IPS-18a (cell line): Measurements from ENCODE around the gene FAM107B.

Source experiments
- H3K27ac ChIP-seq: one replicate; pipeline ENCODE4 v1.5.1; 2013; ENCODE audit warnings: low read length
- H3K27me3 ChIP-seq: one replicate; pipeline ENCODE4 v1.6.1; 2013; ENCODE audit warnings: mild to moderate bottlenecking, low read length; ENCODE audit not compliant: control insufficient read depth, insufficient read depth
- H3K36me3 ChIP-seq: one replicate; pipeline ENCODE4 v1.6.1; 2013; ENCODE audit warnings: low read depth, low read length; ENCODE audit not compliant: control insufficient read depth
- H3K4me1 ChIP-seq: one replicate; pipeline ENCODE4 v1.6.1; 2013; ENCODE audit warnings: low read depth, low read length; ENCODE audit not compliant: control insufficient read depth
- H3K4me3 ChIP-seq: one replicate; pipeline ENCODE4 v1.5.1; 2013; ENCODE audit warnings: low read length
- H3K9ac ChIP-seq: one replicate; pipeline ENCODE4 v1.6.1; 2013; ENCODE audit warnings: mild to moderate bottlenecking, low read length, moderate library complexity
- H3K9me3 ChIP-seq: one replicate; pipeline ENCODE4 v1.6.1; 2013; ENCODE audit warnings: low read depth, low read length; ENCODE audit not compliant: control insufficient read depth

FAM107B gene

DNA sequence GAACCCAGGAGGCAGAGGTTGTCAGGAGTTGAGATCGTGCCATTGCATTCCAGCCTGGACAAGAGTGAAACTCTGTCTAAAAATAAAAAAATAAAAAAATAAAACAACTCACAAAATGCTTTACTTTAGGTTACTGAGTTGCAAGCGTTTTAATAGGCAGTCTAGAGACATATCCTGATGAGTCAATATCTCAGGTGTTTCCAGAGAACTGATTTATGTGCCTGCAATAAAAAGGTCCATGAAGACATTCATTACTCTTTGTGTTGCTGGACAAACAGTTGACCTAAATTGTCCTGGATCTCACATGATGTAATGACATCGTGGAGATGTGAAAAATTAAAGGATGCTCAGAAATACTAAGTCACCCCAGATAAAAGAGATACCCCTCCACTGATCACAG is 31.6 kb upstream of the FAM107B start:
- no peaks in the 10 kb centered on the region for H3K36me3 ChIP-seq
- no peak overlapping the region for H3K9ac ChIP-seq
- no peak overlapping the region for H3K4me3 ChIP-seq
- H3K9me3 ChIP-seq = no peaks in the 10 kb centered on the region
- H3K27ac ChIP-seq = no peak overlapping the region
- no peaks in the 10 kb centered on the region for H3K4me1 ChIP-seq
- no peaks in the 10 kb centered on the region for H3K27me3 ChIP-seq

DNA sequence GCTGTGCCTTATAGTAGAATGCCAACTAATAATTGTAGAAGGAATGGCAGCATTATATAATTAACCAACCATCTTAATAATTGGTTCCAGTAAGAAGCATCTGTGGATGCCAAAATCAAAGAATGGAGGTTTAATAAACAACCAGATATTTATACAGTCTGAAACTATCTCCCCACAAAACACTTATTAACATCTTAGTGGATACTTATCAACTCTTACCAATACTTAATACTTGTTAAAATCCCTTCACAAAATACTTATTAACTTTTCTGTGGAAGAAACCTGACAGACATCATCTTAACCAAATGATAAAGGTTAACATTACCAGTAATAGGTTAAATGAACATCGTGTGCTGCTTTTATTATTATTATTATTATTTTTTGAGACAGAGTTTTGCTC is 29.1 kb upstream of the FAM107B start:
- H3K9me3 ChIP-seq = no peaks in the 10 kb centered on the region
- H3K4me1 ChIP-seq = no peaks in the 10 kb centered on the region
- H3K27ac ChIP-seq = no peak overlapping the region
- no peaks in the 10 kb centered on the region for H3K36me3 ChIP-seq
- no peaks in the 10 kb centered on the region for H3K27me3 ChIP-seq
- no peak overlapping the region for H3K9ac ChIP-seq
- H3K4me3 ChIP-seq = no peak overlapping the region

DNA sequence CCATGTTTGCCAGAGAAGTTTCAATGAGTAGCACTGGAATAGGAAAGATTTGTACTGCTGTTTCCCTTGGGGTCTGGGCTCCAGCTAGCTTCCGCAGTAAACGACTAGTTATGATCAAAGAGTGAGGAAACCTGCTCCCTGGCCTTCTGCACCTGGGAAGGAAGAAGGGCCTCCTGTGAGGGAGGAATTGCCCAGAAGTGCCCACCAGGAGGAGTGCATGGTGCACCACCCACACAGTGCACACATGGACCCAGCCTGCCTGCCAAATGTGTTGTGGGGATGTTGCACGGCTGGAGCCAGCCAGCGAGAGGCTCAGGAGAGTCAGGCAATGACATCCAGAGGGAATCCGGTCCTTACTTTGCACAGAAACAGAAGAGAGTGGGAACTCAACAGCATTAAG is 27.0 kb upstream of the FAM107B start:
- H3K36me3 ChIP-seq = no peaks in the 10 kb centered on the region
- H3K4me1 ChIP-seq = no peaks in the 10 kb centered on the region
- H3K4me3 ChIP-seq = no peak overlapping the region
- no peaks in the 10 kb centered on the region for H3K27me3 ChIP-seq
- H3K9ac ChIP-seq = no peak overlapping the region
- H3K9me3 ChIP-seq = no peaks in the 10 kb centered on the region
- H3K27ac ChIP-seq = no peak overlapping the region

DNA sequence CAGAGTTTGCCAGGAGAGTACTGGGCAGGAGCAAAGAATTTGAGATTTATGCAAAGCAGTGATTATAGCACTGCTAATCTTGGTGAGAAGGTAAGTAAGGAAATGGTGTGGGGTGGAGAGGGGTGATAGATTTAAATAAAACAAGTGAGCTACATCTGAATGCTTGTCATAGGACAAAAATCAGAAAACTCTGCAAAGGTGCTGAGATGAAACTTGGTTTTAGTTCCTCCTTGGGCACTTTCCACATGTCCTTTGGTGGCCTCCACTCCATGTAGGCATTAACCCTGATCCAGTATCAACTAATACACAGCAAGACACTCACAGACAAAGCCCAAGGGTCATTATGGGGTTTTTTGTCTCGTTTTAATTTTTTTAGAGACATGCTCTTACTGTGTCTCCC is 25.7 kb upstream of the FAM107B start:
- H3K4me3 ChIP-seq = no peak overlapping the region
- H3K4me1 ChIP-seq = no peaks in the 10 kb centered on the region
- no peaks in the 10 kb centered on the region for H3K27me3 ChIP-seq
- H3K27ac ChIP-seq = no peak overlapping the region
- no peak overlapping the region for H3K9ac ChIP-seq
- no peaks in the 10 kb centered on the region for H3K9me3 ChIP-seq
- no peaks in the 10 kb centered on the region for H3K36me3 ChIP-seq

DNA sequence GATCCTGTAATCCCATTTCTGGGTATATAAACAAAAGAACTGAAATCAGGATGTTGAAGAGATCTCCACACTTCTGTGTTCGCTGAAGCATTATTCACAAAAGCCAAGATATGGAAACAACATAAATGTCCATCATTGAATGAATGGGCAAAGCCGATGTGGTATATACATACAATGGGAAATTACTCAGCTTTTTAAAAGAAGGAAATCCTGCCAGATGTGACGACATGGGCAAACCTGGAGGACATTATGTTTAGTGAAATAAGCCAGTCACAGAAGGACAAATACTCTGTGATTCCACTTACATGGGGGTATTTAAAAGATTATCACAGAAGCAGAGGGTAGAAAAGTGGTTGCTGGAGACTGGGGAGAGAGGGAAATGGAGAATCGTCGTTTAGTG is 23.9 kb upstream of the FAM107B start:
- H3K4me1 ChIP-seq = no peaks in the 10 kb centered on the region
- no peaks in the 10 kb centered on the region for H3K9me3 ChIP-seq
- H3K27ac ChIP-seq = no peak overlapping the region
- H3K9ac ChIP-seq = no peak overlapping the region
- no peaks in the 10 kb centered on the region for H3K27me3 ChIP-seq
- H3K4me3 ChIP-seq = no peak overlapping the region
- no peaks in the 10 kb centered on the region for H3K36me3 ChIP-seq

DNA sequence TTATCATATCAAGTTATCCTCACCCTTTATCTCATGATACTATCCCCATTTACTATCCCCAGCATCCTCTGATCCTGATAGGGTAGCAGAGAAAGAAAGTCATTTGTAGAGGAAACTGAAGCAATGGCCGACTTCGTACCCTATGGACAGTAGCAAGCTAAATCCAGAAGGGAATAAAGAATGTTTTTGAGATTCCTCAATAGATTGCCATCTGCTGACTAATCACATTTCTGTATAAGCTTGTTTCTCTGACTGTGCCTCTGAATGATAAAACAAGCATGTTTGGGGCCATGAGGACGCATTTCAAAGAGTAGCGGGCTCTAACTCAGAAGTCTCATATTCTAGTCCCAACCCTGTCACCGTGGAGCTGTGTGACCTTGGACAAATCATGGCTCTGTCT is 13.2 kb upstream of the FAM107B start:
- no peak overlapping the region for H3K9ac ChIP-seq
- H3K36me3 ChIP-seq = no peaks in the 10 kb centered on the region
- no peak overlapping the region for H3K4me3 ChIP-seq
- H3K4me1 ChIP-seq = no peaks in the 10 kb centered on the region
- no peak overlapping the region for H3K27ac ChIP-seq
- no peaks in the 10 kb centered on the region for H3K27me3 ChIP-seq
- no peaks in the 10 kb centered on the region for H3K9me3 ChIP-seq

- no peak overlapping the region for H3K27ac ChIP-seq
- no peaks in the 10 kb centered on the region for H3K4me1 ChIP-seq
- no peaks in the 10 kb centered on the region for H3K36me3 ChIP-seq
- H3K9ac ChIP-seq = no peak overlapping the region
- no peaks in the 10 kb centered on the region for H3K9me3 ChIP-seq
- no peaks in the 10 kb centered on the region for H3K27me3 ChIP-seq
- H3K4me3 ChIP-seq = no peak overlapping the region
Measured at GRCh38 chr10:14784459-14785055, 9.9 kb upstream of the FAM107B start.

DNA sequence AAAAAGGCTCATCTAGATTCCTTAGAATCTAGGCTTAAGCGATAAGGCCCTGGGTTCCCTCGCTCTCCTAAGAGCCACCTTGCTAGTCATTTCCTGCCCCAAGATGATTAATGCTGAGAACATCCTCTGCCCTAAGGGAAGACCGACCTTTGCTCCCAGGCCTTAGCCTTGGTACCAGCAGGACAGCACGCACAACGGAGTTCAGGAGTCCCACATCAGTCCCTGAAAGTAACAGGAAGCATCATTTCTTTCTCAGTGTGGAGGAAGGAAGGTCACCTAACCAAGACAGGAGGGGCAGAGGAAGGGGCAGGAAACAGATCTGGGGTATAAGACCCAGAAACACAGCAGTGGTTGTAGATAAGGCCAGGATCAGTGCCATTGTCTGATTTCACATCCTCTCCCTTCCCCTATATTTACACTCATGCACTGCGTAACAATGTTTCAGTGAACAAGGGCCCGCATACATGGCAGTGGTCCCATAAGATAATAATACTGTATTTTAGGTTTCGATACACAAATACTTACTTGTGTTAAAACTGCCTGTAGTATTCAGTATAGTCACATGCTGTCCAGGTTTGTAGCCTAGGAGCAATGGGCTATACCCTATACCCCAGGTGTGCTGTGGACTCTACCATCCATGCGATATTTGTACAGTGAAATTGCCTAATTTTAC is 8.1 kb upstream of the FAM107B start:
- H3K4me3 ChIP-seq = no peak overlapping the region
- no peaks in the 10 kb centered on the region for H3K27me3 ChIP-seq
- no peaks in the 10 kb centered on the region for H3K9me3 ChIP-seq
- H3K9ac ChIP-seq = no peak overlapping the region
- no peaks in the 10 kb centered on the region for H3K36me3 ChIP-seq
- no peak overlapping the region for H3K27ac ChIP-seq
- no peaks in the 10 kb centered on the region for H3K4me1 ChIP-seq

DNA sequence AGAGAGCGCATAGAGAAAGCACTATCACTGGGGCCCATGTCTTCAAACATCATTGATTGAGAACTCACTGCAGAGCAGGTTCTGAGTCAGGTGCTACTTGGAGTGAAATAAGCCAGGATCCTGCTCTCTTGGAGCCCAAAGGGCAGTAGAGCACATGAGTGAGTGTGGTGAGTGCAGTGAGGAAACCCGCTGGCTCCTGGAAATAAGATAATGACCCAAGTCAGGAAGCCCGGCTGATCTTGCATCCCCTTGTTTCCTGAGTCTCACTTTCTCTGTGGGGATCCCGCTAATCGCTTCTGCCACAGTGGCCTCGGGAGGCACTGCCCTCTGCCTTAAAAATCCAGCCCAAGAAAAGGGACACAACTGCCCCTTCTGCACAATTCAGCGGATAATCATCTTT is 7.1 kb upstream of the FAM107B start:
- Histone ChIP-seq H3K4me1 (no peaks in the 10 kb centered on the region), H3K4me3 (no peak overlapping the region), H3K27me3 (no peaks in the 10 kb centered on the region), H3K9me3 (no peaks in the 10 kb centered on the region), H3K27ac (no peak overlapping the region), H3K9ac (no peak overlapping the region), H3K36me3 (no peaks in the 10 kb centered on the region)

DNA sequence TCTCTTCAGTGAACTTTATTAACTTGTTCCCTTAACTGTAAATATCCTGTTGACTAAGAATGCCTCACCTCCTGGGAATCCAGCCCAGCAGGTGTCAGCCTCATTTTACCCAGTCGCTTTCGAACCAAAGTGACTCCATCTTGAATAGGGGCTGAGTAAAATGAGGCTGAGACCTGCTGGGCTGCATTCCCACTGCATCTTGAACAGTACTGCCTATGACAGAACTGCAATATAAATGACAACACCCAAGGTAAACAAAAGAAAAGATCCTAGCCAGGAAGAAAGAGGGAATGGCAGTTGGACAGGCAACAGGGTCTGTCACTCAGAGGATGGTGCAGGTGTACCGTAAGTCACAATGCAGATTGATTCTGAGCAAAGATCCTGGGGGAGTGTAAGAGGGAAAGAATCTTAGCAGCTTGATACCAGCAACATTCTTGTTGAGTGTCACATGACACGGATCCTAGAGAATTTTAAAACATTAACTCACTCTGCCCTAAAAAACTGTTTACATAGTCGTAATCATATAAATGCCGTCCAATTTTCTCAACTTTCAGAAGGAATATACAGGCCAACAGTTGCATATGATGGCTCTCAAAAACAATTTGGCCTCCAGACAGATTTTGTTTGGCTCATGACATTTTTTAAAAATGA is 4.4 kb upstream of the FAM107B start:
- Histone ChIP-seq H3K27me3 (no peaks in the 10 kb centered on the region), H3K36me3 (no peaks in the 10 kb centered on the region), H3K27ac (no peak overlapping the region), H3K4me1 (no peaks in the 10 kb centered on the region), H3K9me3 (no peaks in the 10 kb centered on the region), H3K9ac (no peak overlapping the region), H3K4me3 (no peak overlapping the region)

DNA sequence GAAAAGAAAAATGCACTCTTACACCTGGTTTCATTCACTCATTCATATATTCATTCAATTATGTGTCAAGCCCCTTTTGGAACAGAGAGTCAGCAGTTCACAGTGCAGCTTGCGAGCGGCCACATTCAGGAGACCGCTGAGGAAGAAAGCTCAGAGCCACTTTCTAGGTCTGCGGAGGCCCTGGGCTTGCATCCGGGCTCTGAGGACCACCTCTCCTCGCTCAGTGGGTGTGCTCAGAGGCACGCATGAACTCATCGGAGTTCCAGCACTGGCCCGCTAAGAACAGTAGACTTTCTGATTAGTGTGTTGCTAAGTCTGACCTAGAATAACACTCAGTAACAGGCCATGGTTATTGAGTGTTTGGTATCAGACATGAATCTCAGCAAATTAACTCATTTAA is 1.8 kb upstream of the FAM107B start:
- Histone ChIP-seq H3K9ac (no peak overlapping the region), H3K27ac (no peak overlapping the region), H3K9me3 (no peaks in the 10 kb centered on the region), H3K4me3 (no peak overlapping the region), H3K4me1 (no peaks in the 10 kb centered on the region), H3K36me3 (no peaks in the 10 kb centered on the region), H3K27me3 (no peaks in the 10 kb centered on the region)

DNA sequence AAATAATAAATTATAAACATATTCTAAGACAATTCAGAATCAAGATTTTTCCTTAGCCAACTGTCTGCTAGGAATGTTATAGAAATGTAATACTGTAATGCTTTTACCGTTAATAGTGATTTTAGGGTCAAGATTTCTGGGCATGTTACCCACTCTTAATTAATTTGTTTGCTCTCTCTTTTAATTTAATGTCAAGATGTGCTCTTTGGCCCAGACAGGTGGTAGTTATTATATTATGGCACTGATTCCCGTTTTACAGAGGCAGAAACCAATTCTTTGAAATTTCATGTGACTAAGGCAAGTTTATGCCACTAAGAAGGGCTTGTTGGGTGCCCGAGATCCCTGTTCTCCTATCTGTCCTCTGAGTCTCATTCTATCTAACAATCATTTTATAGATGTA is 959 bp upstream of the FAM107B start:
- Histone ChIP-seq H3K4me1 (no peaks in the 10 kb centered on the region), H3K36me3 (no peaks in the 10 kb centered on the region), H3K27me3 (no peaks in the 10 kb centered on the region), H3K27ac (no peak overlapping the region), H3K9me3 (no peaks in the 10 kb centered on the region), H3K4me3 (no peak overlapping the region), H3K9ac (no peak overlapping the region)
